Measurements from ENCODE around the gene TRAF7. TPM values are rescaled to one million over a fixed set of nuclear protein-coding genes. Genes with fewer than 3 reads are reported as not detected.

The TRAF7 gene
- total RNA-seq, 1 donor from 2014 or later: 22.9 TPM

DNA sequence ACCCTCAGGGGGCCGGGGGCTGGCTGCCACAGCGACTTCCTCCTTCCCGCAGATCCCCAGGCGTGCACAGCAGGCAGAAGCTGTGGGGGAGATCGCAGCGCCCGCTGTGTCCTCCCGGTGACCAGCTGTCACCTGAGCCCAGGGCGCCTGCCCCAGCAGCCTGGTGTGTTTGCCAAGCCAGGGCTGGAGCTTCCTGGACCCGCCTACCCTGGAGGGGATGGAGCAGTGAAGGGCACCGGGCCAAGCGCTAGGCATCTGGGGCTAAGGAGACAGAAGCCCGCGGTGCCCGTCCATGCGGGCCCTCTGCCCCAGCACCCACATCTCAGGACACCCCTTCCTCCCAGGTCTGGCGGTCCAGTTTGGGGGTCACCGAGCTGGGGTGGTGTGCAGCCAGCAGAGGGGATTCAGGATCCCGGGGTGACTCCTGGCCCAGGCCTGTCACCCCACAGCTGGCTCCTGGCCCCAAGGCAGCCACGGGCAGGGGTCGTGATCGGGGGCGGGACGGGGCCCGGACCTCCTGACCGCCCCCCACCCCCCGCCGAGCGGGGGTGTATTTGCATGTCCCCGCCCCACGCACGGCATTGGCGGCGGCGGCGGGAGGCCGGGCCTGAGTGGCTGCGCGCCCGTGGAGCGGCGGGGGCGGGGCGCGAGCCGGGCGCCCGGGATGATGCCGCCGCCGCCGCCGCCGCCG lies 7.5 kb upstream of the TRAF7 start, which contains the start of gene RAB26:
TSS of gene RAB26 (plus strand) at position 645 of the 691 bp plus-strand sequence. CDS start 159 bp downstream, outside the sequence.
- DNase-seq (ENCODE audit: low spot score): peak; percentile 60

DNA sequence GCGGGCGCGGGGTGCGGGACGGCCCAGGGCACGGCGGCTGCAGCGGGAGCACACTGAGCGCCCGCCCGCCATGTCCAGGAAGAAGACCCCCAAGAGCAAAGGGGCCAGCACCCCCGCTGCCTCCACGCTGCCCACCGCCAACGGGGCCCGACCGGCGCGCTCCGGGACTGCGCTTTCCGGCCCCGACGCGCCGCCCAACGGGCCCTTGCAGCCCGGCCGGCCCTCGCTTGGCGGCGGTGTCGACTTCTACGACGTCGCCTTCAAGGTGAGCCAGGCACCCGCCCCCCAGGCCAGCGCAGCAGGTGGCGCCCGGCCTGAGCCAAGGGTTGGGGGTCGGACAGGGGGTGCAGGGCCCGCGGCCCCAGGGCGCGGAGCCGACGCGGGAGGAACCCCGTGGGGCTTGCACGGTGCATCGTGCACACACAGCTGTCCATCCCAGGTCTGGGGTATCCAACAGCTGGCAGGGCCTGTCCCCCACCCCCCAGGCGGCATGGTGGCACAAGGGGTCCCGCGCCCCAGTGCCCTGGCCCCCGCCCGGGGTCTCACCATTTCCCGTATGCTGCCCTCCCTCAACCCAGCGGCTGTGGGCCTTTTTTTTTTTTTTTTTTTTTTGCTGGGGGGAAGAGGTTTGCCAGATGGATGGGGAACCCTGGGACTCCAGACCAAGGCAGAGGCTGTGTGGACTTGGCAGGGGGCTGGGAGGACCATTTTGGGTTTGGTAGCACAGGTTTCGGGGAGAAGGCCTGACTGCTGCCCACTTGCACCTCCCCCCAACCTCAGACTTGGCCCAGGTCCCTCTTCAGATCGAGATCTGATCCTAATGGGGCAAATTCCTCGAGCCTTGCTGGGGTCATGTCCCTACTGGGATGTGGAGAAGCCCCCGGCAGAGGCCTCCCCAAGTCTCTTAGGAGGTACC lies 6.6 kb upstream of the TRAF7 start:
- DNase-seq (ENCODE audit: low spot score): no peak

DNA sequence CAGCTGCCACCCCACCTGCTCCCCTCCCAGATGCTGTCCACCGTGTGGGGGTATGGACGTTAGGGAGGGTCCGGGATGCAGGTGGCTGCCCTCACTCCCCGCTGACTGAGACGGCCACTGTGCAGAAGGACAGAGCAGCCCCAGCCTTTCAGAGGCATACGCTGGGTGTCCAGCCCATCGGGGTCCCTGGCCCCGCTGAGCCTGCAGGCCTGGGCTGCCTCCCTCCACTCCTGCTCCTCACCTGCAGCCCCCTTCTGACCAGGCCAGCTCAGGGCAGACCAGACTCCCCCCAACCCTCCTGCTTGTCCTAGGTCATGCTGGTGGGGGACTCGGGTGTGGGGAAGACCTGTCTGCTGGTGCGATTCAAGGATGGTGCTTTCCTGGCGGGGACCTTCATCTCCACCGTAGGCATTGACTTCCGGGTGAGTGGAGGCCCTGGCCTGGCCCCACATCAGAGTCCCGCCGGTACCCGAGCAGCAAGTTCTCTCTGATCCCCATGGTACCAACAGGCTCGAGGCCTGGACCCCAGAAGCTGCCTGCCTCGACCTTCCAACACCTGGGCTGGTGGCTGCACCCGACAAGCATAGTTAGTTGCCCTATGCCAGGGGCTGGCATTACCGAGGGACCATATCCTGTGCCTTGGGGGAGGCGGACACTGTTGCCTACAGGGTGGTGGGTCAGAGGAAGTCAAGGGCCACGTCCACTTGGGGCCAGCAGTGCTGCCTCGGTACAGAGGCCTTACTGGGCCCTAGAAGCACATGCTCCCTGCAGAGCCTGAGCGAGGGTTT lies 5.8 kb upstream of the TRAF7 start:
- DNase-seq (ENCODE audit: low spot score): no peak

DNA sequence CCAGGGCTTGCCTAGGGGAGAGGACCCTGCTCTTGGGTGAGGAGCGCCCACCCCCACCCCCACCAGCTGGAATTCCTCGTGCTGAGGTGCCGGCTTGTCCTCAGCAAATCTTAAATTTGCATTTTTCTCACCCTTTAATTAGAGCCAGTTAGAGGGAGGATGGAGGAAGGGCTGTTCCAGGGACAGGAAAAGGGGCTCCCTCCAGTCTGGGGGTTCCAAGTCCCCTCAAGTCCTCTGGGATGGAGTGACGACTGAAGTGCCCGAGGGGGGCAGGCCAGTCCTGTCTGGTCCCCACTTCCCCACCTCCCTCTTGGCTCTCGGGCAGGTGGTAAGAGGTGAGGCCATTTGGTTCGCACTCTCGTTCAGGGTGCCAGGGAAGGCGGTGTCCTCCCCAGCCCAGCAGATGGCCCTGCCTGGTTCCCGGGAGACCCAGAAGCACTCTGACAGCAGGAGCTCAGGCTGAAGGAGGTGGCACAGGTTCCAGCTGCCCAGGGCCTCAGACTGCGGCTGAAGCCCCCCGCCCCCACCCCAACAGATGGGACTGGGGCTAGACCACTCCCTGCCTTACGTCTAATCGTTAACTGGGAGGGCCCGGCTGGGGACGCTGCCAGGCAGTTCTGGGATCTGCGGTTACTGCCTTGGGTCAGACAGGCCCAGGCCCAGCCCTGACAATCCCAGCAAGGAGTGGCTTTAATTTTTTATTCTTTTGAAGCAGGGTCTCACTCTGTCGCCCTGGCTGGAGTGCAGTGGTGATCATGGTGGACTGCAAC lies 5.0 kb upstream of the TRAF7 start:
- no peak for DNase-seq (ENCODE audit: low spot score)

DNA sequence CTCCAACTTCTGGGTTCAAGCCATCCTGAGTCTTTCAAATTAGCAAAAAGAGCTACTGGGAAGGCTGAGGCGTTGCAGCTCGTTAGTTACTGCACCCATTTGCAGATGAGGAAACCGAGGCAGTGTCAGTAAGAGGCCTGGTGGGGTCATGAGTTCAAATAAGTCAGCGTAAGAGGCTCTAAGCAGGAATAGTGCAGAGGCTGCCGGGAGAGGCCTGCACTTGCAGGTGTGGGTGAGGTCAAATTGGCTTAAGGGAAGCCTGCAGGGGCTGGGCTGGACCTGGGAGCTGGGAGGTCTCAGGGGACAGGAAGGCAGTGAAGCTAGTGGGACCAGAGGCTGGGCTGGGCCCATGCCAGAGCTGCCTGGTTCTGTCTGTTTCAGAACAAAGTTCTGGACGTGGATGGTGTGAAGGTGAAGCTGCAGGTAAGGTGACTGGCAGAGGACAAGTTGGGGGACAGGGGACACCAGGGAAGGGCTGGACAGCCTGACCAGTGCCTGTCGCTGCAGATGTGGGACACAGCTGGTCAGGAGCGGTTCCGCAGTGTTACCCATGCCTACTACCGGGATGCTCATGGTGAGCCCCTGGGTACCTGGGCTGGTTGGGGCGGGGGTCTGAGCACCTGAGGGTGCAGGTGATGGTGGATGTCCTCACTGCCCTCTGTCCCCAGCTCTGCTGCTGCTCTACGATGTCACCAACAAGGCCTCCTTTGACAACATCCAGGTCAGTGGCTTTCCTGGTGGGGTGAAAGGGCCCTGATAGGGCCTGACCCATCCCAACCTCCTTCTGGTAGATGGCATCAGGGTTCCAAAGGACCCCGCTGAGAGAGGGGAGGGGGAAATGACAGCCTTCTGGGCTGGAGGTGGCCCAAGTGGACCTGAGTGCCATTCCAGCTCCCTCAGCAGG lies 4.1 kb upstream of the TRAF7 start:
- no peak for DNase-seq (ENCODE audit: low spot score)

DNA sequence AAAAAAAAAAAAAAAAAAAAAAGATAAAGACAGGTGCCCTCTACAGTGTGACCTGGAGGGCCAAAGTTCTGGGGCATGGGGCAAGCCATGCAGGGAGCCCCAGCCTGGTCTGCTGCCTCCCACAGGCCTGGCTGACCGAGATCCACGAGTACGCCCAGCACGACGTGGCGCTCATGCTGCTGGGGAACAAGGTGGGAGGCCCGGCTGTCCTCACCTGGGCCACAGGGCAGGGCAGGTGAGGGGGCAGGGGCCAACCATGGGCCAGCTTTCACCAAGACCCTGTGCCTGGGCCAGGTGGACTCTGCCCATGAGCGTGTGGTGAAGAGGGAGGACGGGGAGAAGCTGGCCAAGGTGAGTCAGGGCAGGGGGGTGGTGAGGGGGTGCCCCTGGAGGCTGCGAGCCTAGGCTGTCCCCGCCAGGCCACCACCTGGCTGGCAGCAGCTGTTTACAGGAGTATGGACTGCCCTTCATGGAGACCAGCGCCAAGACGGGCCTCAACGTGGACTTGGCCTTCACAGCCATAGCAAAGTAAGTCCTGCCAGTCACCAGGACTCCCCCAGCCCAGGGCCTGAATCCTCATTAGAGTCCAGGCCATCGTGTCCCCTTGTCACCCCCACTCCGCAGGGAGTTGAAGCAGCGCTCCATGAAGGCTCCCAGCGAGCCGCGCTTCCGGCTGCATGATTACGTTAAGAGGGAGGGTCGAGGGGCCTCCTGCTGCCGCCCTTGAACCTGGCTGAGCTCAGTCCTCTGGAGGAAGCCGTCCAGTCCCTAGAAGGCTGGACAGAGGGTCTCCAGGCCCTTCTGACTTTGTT lies 2.7 kb upstream of the TRAF7 start:
- DNase-seq (ENCODE audit: low spot score): no peak

DNA sequence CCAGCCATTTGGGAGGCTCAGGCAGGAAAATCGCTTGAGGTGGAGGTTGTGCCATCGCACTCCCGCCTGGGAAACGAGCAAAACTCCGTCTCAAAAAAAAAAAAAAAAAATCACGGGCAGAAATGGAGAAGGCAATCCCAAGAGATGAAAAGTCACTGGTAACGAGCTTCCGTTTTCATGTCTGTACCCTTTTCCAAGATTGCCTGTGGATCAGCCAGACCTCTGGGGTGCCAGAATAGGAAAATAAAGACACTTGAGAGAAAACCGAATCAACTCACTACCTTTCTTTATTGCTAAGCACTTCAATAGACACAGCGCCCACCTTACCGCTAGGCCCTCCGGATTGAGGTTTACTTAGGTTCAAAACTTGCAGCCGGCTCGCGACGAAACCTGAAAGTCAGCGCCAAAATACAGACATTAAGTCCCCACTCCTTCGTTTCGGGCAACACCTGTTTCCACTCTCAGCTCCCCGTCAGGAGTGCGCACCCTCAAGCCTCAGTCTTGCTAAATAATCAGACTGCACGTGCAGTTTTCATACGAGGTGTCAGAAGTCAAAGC lies 970 bp upstream of the TRAF7 start:
- DNase-seq (ENCODE audit: low spot score): no peak

DNA sequence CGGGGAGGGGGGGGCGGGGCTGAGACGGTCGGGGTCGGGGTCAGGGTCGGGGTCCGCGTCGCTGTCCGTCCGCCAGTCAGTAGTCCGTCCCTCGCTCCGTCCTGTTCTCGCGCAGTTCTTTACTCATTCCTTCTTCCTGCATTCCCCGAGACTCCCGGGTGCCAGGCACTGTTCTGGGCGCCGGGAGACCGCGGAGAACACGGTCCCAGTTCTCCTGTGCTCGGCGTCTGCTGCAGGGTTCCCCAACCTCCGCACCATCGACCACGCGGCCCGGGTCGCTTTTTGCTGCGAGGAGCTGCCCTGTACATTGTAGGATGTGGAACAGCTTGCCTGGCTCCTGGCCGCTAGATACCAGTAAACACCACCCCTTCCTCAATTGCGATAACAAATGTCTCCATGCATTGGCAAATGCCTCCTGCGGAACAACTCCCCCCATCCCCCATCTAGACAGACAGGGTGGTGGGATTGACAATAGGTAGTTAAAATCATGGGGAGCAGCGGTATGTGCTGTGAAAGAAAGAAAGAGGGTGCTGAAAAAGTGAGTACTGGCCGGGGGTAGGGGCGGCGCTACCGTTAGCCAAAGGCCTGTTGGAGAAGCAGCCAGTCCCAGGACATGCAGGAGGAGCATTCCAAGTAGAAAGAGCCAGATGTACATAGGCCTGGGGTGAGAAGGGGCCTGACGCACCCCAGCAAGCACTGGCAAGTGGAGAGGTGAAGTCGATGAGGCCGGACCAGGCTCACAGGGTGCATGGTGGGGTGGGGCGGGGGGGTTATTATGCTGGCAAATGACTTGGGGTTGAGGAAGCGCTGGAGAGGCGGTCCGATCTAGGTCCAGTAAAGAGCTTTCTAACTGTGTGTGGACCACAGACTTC lies 631 bp downstream of the TRAF7 start:
- peak; percentile 56 for DNase-seq (ENCODE audit: low spot score)

DNA sequence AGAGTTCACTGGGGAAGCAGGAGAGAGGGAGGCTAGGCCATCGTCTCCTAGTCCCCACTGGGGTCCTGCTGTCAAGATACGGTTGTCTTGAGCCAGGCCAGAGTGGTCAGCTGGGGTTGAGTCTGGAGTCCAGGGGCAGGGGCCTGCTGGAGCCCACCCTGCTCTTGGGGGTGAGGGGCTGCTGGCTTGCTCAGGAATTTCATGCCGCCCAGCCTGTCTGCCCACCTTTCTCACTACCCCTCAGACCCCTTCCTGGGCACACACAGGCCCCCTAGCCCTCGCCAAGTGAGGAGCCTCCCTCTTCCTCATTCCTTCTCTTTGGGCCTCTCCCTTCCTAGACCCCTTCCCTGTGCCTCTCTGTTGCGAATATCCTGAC lies 1.3 kb downstream of the TRAF7 start:
- no peak for DNase-seq (ENCODE audit: low spot score)

DNA sequence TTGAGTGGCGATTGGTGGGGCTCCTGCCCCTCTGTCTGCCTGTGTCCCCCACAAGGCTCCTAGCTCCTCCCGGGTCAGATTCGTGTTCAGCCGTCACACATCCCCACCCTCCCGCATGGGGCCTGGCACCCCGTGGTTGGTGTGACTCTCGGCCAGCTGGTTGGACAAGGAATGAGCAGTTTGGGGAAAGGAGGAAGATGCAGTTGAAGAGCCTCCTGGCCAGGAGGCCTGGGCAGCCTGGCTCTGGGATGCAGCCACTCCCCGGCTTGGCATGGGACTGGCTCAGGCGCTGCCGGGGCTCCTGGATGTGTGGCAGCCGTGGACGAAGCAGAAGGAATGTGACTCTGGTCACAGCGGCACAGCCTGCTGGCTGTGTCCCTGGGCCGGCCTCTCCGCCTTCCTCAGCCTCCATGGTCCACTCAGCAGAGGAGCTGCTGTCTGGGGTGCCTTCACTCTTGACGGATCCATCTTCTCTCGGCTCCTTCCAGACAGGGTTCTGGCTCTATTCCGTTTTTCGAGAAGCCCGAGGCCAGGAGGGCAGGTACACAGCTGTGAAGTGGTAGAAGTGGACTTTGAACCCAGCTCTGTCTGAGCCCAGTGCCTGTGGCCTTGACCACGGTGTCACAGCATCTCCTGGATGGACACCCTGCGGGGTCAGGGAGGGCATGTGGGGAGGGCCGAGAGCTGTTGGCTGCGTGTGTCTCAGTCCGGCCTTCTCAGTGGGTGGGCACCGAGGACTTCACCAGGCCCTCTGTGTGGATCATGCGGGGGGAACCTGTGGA lies 2.1 kb downstream of the TRAF7 start:
- DNase-seq (ENCODE audit: low spot score): no peak

DNA sequence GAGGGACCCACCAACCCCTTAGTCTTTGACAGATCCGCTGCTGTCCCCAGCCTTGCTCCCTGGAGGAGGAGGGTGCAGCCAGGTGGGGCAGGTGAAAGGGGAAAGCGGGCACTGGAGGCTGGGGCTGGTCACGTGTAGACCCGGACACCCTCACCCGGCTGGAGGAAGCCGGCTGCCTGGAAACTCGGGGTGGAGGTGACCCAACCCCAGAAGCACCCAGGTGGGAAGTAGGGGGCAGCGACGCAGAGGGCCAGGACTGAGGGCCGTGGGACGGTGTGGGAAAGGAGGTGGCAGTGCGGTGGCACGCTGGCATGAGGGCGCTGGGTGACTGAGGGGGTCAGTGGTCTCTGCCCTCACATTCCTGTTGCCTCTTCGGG lies 2.7 kb downstream of the TRAF7 start:
- DNase-seq (ENCODE audit: low spot score): no peak

DNA sequence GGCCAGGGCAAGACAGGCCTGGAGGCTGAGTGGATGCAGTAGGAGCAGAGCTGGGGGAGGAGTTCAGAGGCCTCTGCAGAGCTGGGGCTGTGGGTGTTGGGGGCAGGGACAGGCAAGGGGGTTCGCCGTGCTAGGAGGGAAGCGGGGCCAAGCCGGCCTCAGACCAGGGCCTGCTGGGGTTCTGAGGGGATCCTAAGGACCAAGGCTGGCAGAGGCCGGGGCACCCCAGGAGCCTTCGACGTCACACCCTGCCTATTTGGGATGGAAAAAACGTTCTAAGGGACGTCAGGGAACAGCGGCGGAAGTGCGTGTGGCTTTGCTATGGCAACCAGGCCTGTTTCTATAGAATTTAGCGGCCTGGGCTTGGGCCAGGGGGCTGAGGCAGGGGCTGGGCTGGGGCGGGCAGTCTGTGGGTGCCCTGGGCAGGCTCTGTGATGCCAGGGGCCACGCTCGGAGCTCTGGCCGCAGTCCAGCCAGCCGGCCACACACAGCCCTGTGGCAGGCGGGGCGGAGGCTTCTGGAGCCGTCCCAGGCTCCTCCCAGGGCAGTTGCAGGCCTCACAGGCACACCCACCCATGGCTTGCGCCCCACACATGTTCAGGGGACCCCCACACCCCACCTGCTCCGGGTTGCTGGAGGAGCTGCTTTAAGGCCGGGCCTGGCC lies 3.7 kb downstream of the TRAF7 start:
- DNase-seq (ENCODE audit: low spot score): peak; percentile 75

DNA sequence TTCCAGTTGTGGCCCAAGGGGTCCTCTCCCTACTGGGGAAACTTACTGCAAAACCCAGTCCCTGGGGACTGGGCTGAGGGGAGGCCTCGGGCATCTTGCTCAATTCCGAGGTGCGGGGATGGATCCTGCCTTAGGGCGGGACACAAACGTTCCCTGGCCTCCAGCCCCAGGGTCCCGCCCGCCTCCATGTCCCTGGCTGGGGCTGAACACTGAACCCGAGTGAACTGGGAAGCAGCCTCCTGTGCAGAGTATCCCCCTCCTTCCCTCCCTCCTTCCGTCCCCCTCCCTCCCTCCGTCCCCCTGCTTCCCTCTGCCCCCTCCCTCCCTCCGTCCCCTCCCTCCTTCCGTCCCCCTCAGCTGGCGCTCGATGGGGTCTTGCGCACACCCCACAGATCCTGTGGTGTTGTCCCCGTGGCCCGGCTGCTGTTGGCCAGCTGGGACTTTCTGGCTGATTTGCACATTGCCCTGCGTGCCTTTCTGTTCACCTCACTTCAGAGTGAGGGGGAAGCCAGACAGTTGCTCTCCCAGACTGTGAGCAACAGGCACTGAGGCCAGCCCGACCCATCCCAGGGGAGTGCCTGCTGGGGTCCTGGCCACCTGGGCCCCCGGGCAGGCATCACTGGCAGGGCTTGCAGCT lies 5.5 kb downstream of the TRAF7 start:
- no peak for DNase-seq (ENCODE audit: low spot score)

DNA sequence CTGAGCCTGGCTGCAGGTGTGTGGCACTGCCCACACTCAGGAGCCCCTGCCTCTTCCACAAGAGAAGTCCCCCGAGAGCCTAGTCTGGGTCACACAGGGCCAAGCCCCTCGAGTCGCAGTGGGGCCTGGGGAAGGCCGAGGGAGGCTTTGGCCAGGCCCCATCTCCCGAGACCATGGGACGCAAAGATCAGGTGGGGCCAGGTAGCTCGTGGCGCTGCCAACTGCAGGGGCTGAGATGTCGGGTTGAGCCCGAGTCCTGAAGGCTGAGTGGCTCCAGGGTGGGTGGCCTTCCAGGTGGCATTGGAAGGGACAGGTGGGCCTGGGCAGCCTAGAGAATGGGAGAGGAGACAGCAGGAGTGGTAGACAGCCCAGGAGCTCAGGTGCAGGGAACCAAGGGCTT lies 6.3 kb downstream of the TRAF7 start:
- DNase-seq (ENCODE audit: low spot score): no peak

DNA sequence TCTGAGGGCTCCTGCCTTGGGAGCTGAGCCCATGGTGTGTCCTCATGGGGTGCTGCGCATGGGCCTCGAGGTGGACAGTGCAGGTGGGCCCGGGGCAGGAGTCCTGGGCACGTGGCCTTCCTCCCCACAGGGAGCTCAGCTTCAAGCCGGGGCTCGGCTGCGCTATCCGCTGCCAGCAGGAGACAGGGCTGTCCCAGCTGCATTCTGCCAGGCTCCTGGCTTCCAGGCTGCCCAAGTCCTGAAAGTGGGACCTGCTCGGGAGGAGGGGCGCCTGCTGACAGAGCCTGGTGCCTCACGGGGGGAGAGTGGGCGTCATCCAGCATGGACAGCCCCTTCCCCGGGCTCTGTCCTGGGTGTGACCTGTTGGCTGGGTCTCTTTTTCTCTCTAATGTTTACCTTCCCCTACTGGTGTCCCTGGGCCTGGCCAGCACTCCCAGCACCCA lies 7.1 kb downstream of the TRAF7 start:
- no peak for DNase-seq (ENCODE audit: low spot score)

DNA sequence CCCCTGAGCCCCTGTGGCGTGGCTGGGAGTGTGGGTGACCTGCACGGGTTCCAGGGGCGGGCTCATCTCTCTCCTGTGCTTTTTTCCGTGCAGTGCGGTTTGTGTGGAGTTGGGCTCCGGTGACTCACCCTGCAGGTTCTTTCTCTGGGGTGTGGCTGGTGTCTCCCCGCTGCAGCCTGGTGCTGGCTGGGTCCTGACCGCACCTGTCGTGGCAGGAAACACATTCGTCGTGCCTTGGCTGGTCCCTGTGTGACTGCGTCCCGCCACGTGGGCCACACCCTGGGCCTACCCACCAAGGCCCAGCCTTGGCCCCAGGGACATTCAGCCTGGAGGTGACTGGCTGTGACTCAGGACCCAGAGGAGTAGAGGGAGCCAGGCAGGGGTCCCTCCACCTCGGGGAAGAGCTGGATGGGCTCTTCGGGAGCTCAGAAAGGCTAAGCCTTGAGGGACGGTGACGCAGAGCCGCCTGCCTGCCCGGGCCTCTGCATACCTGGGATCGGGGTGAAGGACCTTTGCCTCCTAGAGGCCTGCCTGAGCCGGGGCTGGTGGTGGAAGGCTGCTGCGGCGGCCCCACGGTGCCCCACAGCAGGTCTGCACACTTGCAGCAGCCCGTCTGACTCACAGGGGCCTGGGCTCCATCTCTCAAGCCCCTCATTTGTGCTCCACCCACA lies 7.8 kb downstream of the TRAF7 start:
- DNase-seq (ENCODE audit: low spot score): peak; percentile 57
